MM.1S (cell line): Measurements from ENCODE around the gene STON2.

ENCODE experiments used
- CTCF ChIP-seq: fragments of 300-600 bp; sonication (generic); IDR thresholded peaks from 2 replicates; pipeline ENCODE4 v1.5.1; 2016; ENCODE audit warnings: antibody characterized with exemption, low read length, mixed read lengths
- EZH2 ChIP-seq: fragments of 300-600 bp; sonication (generic); optimal IDR thresholded peaks from 2 replicates; pipeline ENCODE3; 2017; ENCODE audit warnings: low read depth, mild to moderate bottlenecking, antibody characterized with exemption, low read length, mixed read lengths
- EZH2phosphoT487 ChIP-seq: fragments of 300-600 bp; sonication (generic); IDR thresholded peaks from 2 replicates; pipeline ENCODE4 v1.6.1; 2018; ENCODE audit warnings: antibody characterized with exemption, low read length

- TF ChIP-seq CTCF (no peak), EZH2 (no peak), EZH2phosphoT487 (no peak)
These were observed 32.6 kb downstream of the STON2 start for GRCh38 chr14:81367563-81367962.
